Mucosa of descending colon (tissue), 3 donors: Measurements from ENCODE around the gene GSG1L. TPM values are rescaled to one million over a fixed set of nuclear protein-coding genes. Genes with fewer than 3 reads are reported as not detected.

Experiments used
- ATAC-seq: fragments of 200-7000 bp; cut with Tn5 transposase; one replicate; pipeline ENCODE4 v1.9.1; 2020; ENCODE audit warnings: mild to moderate bottlenecking, moderate library complexity
- DNase-seq, 3 donors: peaks; one replicate each; pipeline ENCODE4 v3.0.0-alpha.2; 2020
- H3K36me3 ChIP-seq: fragments of 200-600 bp; one replicate; pipeline ENCODE4 v1.8.0; 2021; ENCODE audit warnings: low read depth, mild to moderate bottlenecking
- H3K4me1 ChIP-seq: fragments of 200-600 bp; one replicate; pipeline ENCODE4 v1.8.0; 2021; ENCODE audit warnings: low read depth, mild to moderate bottlenecking
- H3K4me3 ChIP-seq: fragments of 200-600 bp; one replicate; pipeline ENCODE4 v1.8.0; 2021; ENCODE audit warnings: mild to moderate bottlenecking
- H3K9me3 ChIP-seq: fragments of 200-600 bp; one replicate; pipeline ENCODE4 v1.8.0; 2021; ENCODE audit warnings: mild to moderate bottlenecking
- CTCF ChIP-seq: fragments of 200-600 bp; IDR thresholded peaks from one replicate; pipeline ENCODE4 v1.8.0; 2022; ENCODE audit warnings: antibody characterized with exemption, mild to moderate bottlenecking
- intact Hi-C, 2 donors: fragments of 100-400 bp; cut with DNase I in 1 of 2; cut with micrococcal nuclease in 1 of 2; formaldehyde crosslinking; loops; one replicate each; pipeline versions ENCODE4 v1.11.0 to v1.11.1; 2022; cut with DNase I, micrococcal nuclease
- total RNA-seq, 3 donors: library from RNA; stranded (reverse); fragmentation: NEBNext Ultra II Directional in 2 of 3; extraction: Animal tissue kit (Norgen Biotek cat#: 25700) in 2 of 3; gene quantifications; one replicate each; pipeline versions ENCODE4 v1.2.1 to v1.2.4, GENCODE V29; 2021 to 2023
- donor health status: DM: no; HTN: no; CAD: no; lungs with moderate emphysema.
- donor health status: DM: no; HTN: no; CAD: no.
- donor health status: DM: no; HTN: yes; CAD: no.

The GSG1L gene
- total RNA-seq, 3 donors from 2014 or later, result 0.46 to 1.2 TPM; not detected in 1

- TF ChIP-seq CTCF, result no peak
- Histone ChIP-seq H3K4me1 (no peaks in the 10 kb centered on the region), H3K9me3 (no peaks in the 10 kb centered on the region), H3K36me3 (no peaks in the 10 kb centered on the region), H3K4me3 (no peak overlapping the region)
- DNase-seq (no peak), ATAC-seq (no peak)
- intact Hi-C loops, result no loop called here
These were observed 93.9 kb downstream of the GSG1L start for GRCh38 chr16:27969574-27969973.

- DNase-seq (no peak), ATAC-seq (no peak)
- intact Hi-C loops, result no loop called here
- Histone ChIP-seq H3K4me3 (no peak overlapping the region), H3K9me3 (no peaks in the 10 kb centered on the region), H3K4me1 (no peaks in the 10 kb centered on the region), H3K36me3 (no peaks in the 10 kb centered on the region)
- TF ChIP-seq CTCF, result no peak
These were observed 96.3 kb downstream of the GSG1L start for GRCh38 chr16:27967169-27967568.

- TF ChIP-seq CTCF, result no peak
- Histone ChIP-seq H3K36me3 (no peaks in the 10 kb centered on the region), H3K4me1 (no peaks in the 10 kb centered on the region), H3K9me3 (no peaks in the 10 kb centered on the region), H3K4me3 (no peak overlapping the region)
- intact Hi-C loops, result no loop called here
- DNase-seq (no peak), ATAC-seq (no peak)
These were observed 96.8 kb downstream of the GSG1L start for GRCh38 chr16:27966756-27967155.

- H3K4me3 ChIP-seq, result no peak overlapping the region
- H3K9me3 ChIP-seq, result no peaks in the 10 kb centered on the region
- H3K4me1 ChIP-seq, result no peaks in the 10 kb centered on the region
- ATAC-seq (no peak), DNase-seq (no peak)
- no peak for TF ChIP-seq CTCF
- H3K36me3 ChIP-seq, result no peaks in the 10 kb centered on the region
- intact Hi-C loops, result no loop called here
These were observed 97.7 kb downstream of the GSG1L start for GRCh38 chr16:27965801-27966200.

- no peak for DNase-seq
- ATAC-seq, result no peak
These were observed 100.0 kb downstream of the GSG1L start for GRCh38 chr16:27963471-27963965.

More at GRCh38 chr16:27963471-27963965, 100.0 kb downstream of the GSG1L start:
- H3K4me1 ChIP-seq, result no peaks in the 10 kb centered on the region
- intact Hi-C loops, result no loop called here
- TF ChIP-seq CTCF, result no peak
- no peaks in the 10 kb centered on the region for H3K9me3 ChIP-seq
- H3K4me3 ChIP-seq, result no peak overlapping the region
- no peaks in the 10 kb centered on the region for H3K36me3 ChIP-seq
